ENCODE results near the gene DHX32. TPM values are rescaled to one million over a fixed set of nuclear protein-coding genes. Genes with fewer than 3 reads are reported as not detected.
"Not testable (repeated sequence)": the region's sequence is repeated elsewhere in the genome, so short reads cannot be mapped to it uniquely, and the experiment has no call there.

Gene DHX32, protein sequence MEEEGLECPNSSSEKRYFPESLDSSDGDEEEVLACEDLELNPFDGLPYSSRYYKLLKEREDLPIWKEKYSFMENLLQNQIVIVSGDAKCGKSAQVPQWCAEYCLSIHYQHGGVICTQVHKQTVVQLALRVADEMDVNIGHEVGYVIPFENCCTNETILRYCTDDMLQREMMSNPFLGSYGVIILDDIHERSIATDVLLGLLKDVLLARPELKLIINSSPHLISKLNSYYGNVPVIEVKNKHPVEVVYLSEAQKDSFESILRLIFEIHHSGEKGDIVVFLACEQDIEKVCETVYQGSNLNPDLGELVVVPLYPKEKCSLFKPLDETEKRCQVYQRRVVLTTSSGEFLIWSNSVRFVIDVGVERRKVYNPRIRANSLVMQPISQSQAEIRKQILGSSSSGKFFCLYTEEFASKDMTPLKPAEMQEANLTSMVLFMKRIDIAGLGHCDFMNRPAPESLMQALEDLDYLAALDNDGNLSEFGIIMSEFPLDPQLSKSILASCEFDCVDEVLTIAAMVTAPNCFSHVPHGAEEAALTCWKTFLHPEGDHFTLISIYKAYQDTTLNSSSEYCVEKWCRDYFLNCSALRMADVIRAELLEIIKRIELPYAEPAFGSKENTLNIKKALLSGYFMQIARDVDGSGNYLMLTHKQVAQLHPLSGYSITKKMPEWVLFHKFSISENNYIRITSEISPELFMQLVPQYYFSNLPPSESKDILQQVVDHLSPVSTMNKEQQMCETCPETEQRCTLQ
- total RNA-seq = 10 to 100 TPM; 27.4 to 44.4 (median 32.9) TPM

DNA sequence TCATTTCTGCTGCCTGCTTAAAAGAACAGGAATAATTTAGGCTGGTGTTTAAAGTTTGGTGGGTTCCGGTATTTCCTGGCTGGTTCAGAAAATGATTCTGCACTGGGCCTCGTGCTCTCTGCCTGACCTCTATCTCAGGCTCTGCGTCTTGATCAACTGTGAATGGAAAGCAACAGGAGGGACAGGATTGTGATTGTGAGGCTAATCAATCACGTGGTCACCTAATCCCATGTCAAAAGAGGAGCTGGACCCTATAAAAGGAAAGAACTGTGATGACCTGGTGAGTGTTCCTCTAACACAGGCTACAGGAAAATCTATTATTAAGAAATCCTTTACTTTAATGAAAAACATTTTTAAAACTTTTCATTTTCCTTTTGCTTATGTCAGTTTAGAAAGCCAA, at the start of gene DHX32:
TSS of gene DHX32 (minus strand) at position 101 of the 400 bp plus-strand sequence. CDS start 468 bp downstream, outside the sequence.
- intact Hi-C loops (cut with DNase I; ENCODE audit: low total_unique reads) = no loop called here
- peaks cover 4% of the 10 kb centered on the region in 2 donors for H3K4me1 ChIP-seq
- H3K27me3 ChIP-seq = no peaks in the 10 kb centered on the region
- TF ChIP-seq, protein P1, sequence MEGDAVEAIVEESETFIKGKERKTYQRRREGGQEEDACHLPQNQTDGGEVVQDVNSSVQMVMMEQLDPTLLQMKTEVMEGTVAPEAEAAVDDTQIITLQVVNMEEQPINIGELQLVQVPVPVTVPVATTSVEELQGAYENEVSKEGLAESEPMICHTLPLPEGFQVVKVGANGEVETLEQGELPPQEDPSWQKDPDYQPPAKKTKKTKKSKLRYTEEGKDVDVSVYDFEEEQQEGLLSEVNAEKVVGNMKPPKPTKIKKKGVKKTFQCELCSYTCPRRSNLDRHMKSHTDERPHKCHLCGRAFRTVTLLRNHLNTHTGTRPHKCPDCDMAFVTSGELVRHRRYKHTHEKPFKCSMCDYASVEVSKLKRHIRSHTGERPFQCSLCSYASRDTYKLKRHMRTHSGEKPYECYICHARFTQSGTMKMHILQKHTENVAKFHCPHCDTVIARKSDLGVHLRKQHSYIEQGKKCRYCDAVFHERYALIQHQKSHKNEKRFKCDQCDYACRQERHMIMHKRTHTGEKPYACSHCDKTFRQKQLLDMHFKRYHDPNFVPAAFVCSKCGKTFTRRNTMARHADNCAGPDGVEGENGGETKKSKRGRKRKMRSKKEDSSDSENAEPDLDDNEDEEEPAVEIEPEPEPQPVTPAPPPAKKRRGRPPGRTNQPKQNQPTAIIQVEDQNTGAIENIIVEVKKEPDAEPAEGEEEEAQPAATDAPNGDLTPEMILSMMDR (IDR thresholded peaks at IDR 0.05 in 4 of 5, conservative IDR thresholded peaks at IDR 0.05 in 1 of 5) = no peak
- TF ChIP-seq POLR2A (IDR thresholded peaks at IDR 0.05) = no peak
- H3K4me3 ChIP-seq = no peak within 1 kb of the TSS
- no peaks in the 10 kb centered on the region for H3K9me3 ChIP-seq
- peaks cover 4 to 27% of the 10 kb centered on the region in 2 donors for H3K36me3 ChIP-seq
- ATAC-seq (no peak), DNase-seq (no peak)
- in situ Hi-C loops (cut with MboI; ENCODE audit: low sequenced_read_pairs in 4 of 4) = no loop called here
- H3K27ac ChIP-seq = no peak within 1 kb of the TSS

DNA sequence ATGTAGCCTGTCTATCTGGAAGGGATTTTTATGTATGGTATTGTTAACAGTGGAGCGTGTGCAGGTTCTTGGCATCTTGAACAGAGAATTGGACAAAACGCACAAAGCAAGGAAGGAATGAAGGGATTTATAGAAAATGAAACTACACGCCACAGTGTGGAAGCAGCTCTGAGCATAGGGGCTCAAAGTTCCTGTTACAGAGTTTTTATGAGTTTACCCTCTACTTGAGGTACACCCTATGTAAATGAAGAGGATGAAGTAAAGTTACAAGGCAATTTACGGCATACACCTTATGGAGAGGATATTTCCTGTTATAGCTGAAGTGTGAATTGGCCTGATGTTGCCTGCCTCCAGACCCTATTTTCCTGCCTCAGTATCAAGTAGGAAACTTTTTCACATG, 48.5 kb upstream of the DHX32 start:
- no peak overlapping the region for H3K27ac ChIP-seq
- no peaks in the 10 kb centered on the region for H3K27me3 ChIP-seq
- in situ Hi-C loops (cut with MboI; ENCODE audit: low sequenced_read_pairs in 4 of 4) = no loop called here
- H3K4me1 ChIP-seq = no peaks in the 10 kb centered on the region
- no peaks in the 10 kb centered on the region for H3K9me3 ChIP-seq
- TF ChIP-seq, protein P1 (IDR thresholded peaks at IDR 0.05 in 4 of 5, conservative IDR thresholded peaks at IDR 0.05 in 1 of 5) = no peak
- TF ChIP-seq POLR2A (IDR thresholded peaks at IDR 0.05) = no peak
- DNase-seq = no peak
- H3K36me3 ChIP-seq = no peaks in the 10 kb centered on the region
- H3K4me3 ChIP-seq = no peak overlapping the region
- intact Hi-C loops (cut with DNase I; ENCODE audit: low total_unique reads) = no loop called here
- ATAC-seq = no peak

DNA sequence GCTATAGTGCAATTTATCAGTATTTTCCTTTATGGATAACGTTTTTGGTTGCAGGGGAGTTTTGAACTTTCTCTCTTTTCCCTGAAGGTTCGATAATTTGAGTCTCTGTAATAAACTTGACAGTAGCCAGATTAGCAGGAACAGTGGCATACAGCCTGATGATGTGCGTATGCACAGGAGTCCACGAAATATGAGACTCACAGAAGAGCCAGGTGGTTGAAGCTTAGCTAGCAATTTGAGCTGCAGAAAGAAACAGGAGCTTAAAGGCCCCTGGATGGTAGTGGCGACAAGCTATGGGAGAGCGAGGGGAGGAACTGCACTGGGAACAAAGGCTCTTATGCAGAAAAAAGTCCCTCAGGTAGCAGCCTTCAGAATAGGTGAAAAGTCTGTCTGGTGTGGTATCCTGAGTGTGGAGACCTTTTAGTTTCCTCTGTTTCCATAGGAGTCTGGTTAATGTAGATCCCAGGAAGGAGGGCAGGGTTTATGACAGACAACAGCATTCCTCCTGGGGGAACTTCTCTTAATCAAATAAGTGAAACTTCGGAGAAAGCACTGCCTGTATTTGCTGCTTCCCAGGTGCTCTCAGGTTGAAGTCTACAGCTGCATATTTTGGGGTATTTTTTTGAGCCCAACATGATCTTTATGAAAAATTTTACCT, 48.0 kb upstream of the DHX32 start:
- no peak for ATAC-seq
- H3K27ac ChIP-seq = no peak overlapping the region
- no peaks in the 10 kb centered on the region for H3K9me3 ChIP-seq
- DNase-seq = no peak
- TF ChIP-seq, protein P1 (IDR thresholded peaks at IDR 0.05 in 4 of 5, conservative IDR thresholded peaks at IDR 0.05 in 1 of 5) = no peak
- no peak for TF ChIP-seq POLR2A (IDR thresholded peaks at IDR 0.05)
- in situ Hi-C loops (cut with MboI; ENCODE audit: low sequenced_read_pairs in 4 of 4) (no loop called here), intact Hi-C loops (cut with DNase I; ENCODE audit: low total_unique reads) (no loop called here)
- no peaks in the 10 kb centered on the region for H3K36me3 ChIP-seq
- no peak overlapping the region for H3K4me3 ChIP-seq
- H3K4me1 ChIP-seq = no peaks in the 10 kb centered on the region
- H3K27me3 ChIP-seq = no peaks in the 10 kb centered on the region

DNA sequence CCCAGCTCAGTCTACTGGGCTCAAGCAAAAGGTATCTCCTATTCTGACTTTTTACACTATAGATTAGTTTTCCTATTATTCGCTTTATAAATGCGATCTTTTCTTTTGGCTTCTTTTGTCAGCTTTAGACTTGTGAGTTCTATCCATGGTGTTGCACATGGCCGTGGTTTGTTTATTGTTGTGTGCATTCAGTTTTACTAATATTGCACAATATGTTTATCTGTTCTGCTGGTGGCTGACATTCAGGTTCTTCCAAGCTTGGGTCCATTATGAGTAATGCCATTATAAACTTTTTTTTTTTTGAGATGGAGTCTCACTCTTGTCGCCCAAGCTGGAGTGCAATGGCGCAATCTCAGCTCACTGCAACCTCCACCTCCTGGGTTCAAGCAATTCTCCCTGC, 46.2 kb upstream of the DHX32 start:
- H3K27ac ChIP-seq; H3K4me3 ChIP-seq; H3K4me1 ChIP-seq; H3K36me3 ChIP-seq; H3K9me3 ChIP-seq; DNase-seq; intact Hi-C loops (cut with DNase I; ENCODE audit: low total_unique reads); in situ Hi-C loops (cut with MboI; ENCODE audit: low sequenced_read_pairs in 4 of 4); H3K27me3 ChIP-seq; ATAC-seq: not testable (repeated sequence)

DNA sequence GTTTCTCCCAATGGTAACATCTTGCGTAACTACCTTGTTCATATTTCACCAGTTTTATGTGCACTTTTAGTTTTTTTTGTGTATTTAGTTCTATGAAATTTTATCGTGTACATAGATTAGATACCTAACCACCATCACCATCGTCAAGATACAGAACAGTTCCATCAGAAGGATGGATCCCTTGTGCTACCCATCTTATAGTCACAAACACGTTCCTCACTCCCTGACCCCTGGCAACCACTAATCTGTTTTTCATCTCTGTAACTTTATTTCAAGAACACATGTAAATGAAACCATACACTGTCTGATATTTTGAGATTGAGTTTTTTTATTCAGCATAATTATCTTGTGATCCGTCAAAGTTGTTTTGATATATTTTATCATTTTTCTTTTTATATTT, 45.2 kb upstream of the DHX32 start:
- no peaks in the 10 kb centered on the region for H3K36me3 ChIP-seq
- no peaks in the 10 kb centered on the region for H3K4me1 ChIP-seq
- H3K4me3 ChIP-seq = no peak overlapping the region
- in situ Hi-C loops (cut with MboI; ENCODE audit: low sequenced_read_pairs in 4 of 4) = no loop called here
- ATAC-seq (no peak), DNase-seq (no peak)
- intact Hi-C loops (cut with DNase I; ENCODE audit: low total_unique reads) = no loop called here
- no peak for TF ChIP-seq POLR2A (IDR thresholded peaks at IDR 0.05)
- TF ChIP-seq, protein P1 (IDR thresholded peaks at IDR 0.05 in 4 of 5, conservative IDR thresholded peaks at IDR 0.05 in 1 of 5) = no peak
- no peak overlapping the region for H3K27ac ChIP-seq
- H3K27me3 ChIP-seq = no peaks in the 10 kb centered on the region
- no peaks in the 10 kb centered on the region for H3K9me3 ChIP-seq

Measured in gastrocnemius medialis (tissue), 4 donors.